Natural killer cell (primary cell): Measurements from ENCODE around the gene CLNS1A. TPM values are rescaled to one million over a fixed set of nuclear protein-coding genes. Genes with fewer than 3 reads are reported as not detected.

Source experiments
- ATAC-seq, 3 donors: fragments of 150-1000 bp in 2 of 3; fragments of 200-7000 bp in 1 of 3; cut with Tn5 transposase; 1 replicate in 1 of 3; 2 replicates in 2 of 3; pipeline ENCODE4 v1.10.0; 2021; ENCODE audit warnings: mild to moderate bottlenecking in 2 of 3, moderate library complexity in 2 of 3
- DNase-seq, 2 donors: peaks; one replicate each; pipeline versions ENCODE4 v3.0.0 to v3.0.0-alpha.2; 2013 to 2021; ENCODE audit warnings: mixed read lengths in 1 of 2
- H3K27ac ChIP-seq: one replicate; pipeline ENCODE4 v1.5.1; 2013; ENCODE audit warnings: mild to moderate bottlenecking, low read length
- H3K27me3 ChIP-seq: one replicate; pipeline ENCODE4 v1.6.1; 2013; ENCODE audit warnings: low read length; ENCODE audit not compliant: control insufficient read depth, insufficient read depth
- H3K36me3 ChIP-seq: one replicate; pipeline ENCODE4 v1.6.1; 2013; ENCODE audit warnings: low read length; ENCODE audit not compliant: control insufficient read depth, insufficient read depth
- H3K4me1 ChIP-seq: one replicate; pipeline ENCODE4 v1.6.1; 2013; ENCODE audit warnings: low read length; ENCODE audit not compliant: control insufficient read depth, insufficient read depth
- H3K4me3 ChIP-seq: one replicate; pipeline ENCODE4 v1.5.1; 2013; ENCODE audit warnings: low read length
- H3K9me3 ChIP-seq: one replicate; pipeline ENCODE4 v1.6.1; 2013; ENCODE audit warnings: low read length; ENCODE audit not compliant: control insufficient read depth, insufficient read depth
- H3K27ac Mint-ChIP-seq, 2 donors: one replicate each; pipeline ENCODE4 v1.8.0; 2022; ENCODE audit warnings: mild to moderate bottlenecking in 2 of 2, mixed read lengths in 2 of 2, moderate library complexity in 1 of 2
- H3K27me3 Mint-ChIP-seq, 2 donors: one replicate each; pipeline ENCODE4 v1.8.0; 2022; ENCODE audit warnings: low read depth in 2 of 2, mixed read lengths in 2 of 2
- H3K36me3 Mint-ChIP-seq: one replicate; pipeline ENCODE4 v1.8.0; 2022; ENCODE audit warnings: mixed read lengths
- H3K4me1 Mint-ChIP-seq, 2 donors: one replicate each; pipeline ENCODE4 v1.8.0; 2022; ENCODE audit warnings: mixed read lengths in 2 of 2
- H3K4me3 Mint-ChIP-seq: one replicate; pipeline ENCODE4 v1.8.0; 2022; ENCODE audit warnings: mild to moderate bottlenecking, moderate library complexity, mixed read lengths
- H3K9me3 Mint-ChIP-seq, 2 donors: one replicate each; pipeline ENCODE4 v1.8.0; 2022; ENCODE audit warnings: mixed read lengths in 2 of 2
- WGBS: methylation state at CpG from one replicate; pipeline ENCODE4 v1.1.7; 2013; ENCODE audit warnings: missing lambda C conversion rate; ENCODE audit not compliant: insufficient coverage; 5-methylcytosine and 5-hydroxymethylcytosine counted together
- intact Hi-C: fragments of 100-400 bp; cut with micrococcal nuclease; formaldehyde crosslinking; loops from one replicate; pipeline ENCODE4 v1.14.2; 2022
- total RNA-seq, 4 donors: library from RNA; stranded (reverse); fragments of 120-200 nt in 1 of 4; gene quantifications; one replicate each; pipeline versions ENCODE4 v1.2.3 to v1.2.4, GENCODE V29; 2013 to 2022
- TF ChIP-seq, protein P1 (sequence below): fragments of 200-600 bp; IDR thresholded peaks from one replicate; pipeline ENCODE4 v1.8.0; 2022; ENCODE audit warnings: antibody characterized with exemption

CLNS1A gene
- total RNA-seq, 3 donors from 2014 or later (not counting 1 experiment from before 2014, with no cell fraction given) = 48.6 to 58.2 (median 57.6) TPM

DNA sequence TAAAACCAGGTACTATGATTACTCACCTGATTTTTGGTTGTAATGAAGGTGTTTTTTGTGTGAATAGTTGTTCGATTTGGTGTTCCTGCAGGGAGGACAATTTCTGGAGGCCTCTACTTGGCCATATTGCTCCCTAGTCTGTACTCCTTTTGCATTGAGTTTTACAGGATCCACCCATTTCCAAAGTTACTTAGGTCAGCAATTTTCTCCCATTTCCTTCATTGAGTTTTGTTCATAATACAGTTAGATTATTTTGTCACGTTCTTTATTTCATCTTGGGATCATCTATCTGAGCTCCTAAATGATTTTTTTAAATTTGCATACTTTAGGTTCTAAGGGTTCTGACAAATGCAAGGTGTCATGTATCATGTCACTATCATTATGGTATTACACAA is 67.9 kb downstream of the CLNS1A start:
- DNase-seq (no peak), ATAC-seq (no peak)
- Histone ChIP-seq H3K4me3 (no peak overlapping the region), H3K4me1 (no peaks in the 10 kb centered on the region), H3K36me3 (no peaks in the 10 kb centered on the region), H3K27ac (no peak overlapping the region), H3K9me3 (no peaks in the 10 kb centered on the region), H3K27me3 (no peaks in the 10 kb centered on the region)
- Mint-ChIP-seq H3K27ac (no peak overlapping the region), H3K9me3 (no peaks in the 10 kb centered on the region), H3K36me3 (no peaks in the 10 kb centered on the region), H3K4me3 (no peak overlapping the region), H3K4me1 (no peaks in the 10 kb centered on the region), H3K27me3 (peaks cover 11 to 16% of the 10 kb centered on the region in 2 donors)
- intact Hi-C loops = no loop called here
- WGBS = 100% methylated on average over 1 of the region's 2 CpGs
- TF ChIP-seq, protein P1, sequence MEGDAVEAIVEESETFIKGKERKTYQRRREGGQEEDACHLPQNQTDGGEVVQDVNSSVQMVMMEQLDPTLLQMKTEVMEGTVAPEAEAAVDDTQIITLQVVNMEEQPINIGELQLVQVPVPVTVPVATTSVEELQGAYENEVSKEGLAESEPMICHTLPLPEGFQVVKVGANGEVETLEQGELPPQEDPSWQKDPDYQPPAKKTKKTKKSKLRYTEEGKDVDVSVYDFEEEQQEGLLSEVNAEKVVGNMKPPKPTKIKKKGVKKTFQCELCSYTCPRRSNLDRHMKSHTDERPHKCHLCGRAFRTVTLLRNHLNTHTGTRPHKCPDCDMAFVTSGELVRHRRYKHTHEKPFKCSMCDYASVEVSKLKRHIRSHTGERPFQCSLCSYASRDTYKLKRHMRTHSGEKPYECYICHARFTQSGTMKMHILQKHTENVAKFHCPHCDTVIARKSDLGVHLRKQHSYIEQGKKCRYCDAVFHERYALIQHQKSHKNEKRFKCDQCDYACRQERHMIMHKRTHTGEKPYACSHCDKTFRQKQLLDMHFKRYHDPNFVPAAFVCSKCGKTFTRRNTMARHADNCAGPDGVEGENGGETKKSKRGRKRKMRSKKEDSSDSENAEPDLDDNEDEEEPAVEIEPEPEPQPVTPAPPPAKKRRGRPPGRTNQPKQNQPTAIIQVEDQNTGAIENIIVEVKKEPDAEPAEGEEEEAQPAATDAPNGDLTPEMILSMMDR = no peak

DNA sequence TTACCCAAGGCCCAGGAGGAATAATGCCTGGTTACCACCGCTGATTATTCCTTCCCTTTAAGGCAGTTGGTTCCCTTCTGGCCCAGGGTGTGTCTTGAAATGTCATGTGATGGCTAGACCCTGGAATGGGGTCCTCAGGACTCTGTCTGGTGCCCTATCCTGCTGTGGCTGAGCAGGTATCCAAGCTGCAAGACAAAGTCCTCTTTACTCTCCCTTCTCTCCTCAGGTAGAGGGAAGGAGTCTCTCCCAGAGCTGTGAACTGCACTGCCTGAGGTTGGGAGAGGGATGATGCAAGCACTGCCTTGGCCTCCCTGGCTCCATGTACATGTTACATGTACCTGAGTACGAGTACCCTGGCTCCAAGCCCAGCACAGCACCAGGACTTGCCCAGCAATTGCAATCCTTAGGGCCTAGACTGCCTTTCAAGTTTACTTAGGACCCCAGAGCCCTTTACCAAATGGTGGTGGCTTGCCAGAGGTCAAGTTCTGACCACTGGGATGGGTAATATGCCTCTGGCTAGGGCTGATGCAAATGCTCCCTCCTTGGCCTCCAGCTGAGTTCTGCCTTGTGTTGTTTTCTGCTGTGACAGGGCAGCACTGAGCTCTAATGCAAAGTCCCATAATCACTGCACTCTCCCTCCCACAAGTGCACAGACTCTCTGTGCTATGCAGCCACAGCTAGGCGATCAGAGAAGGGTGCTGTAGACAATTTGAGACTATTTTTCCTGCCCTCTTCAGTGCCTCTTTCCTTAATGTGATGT is 68.5 kb downstream of the CLNS1A start:
- Histone ChIP-seq H3K4me1 (no peaks in the 10 kb centered on the region), H3K4me3 (no peak overlapping the region), H3K9me3 (no peaks in the 10 kb centered on the region), H3K36me3 (no peaks in the 10 kb centered on the region), H3K27me3 (no peaks in the 10 kb centered on the region), H3K27ac (no peak overlapping the region)
- Mint-ChIP-seq H3K27me3 (peaks cover 14 to 22% of the 10 kb centered on the region in 2 donors), H3K9me3 (no peaks in the 10 kb centered on the region), H3K36me3 (no peaks in the 10 kb centered on the region), H3K4me1 (no peaks in the 10 kb centered on the region), H3K27ac (no peak overlapping the region), H3K4me3 (no peak overlapping the region)
- intact Hi-C loops = no loop called here
- 89% methylated on average over 3 of the region's 3 CpGs for WGBS
- TF ChIP-seq, protein P1 = no peak
- no peak for ATAC-seq
- no peak for DNase-seq

DNA sequence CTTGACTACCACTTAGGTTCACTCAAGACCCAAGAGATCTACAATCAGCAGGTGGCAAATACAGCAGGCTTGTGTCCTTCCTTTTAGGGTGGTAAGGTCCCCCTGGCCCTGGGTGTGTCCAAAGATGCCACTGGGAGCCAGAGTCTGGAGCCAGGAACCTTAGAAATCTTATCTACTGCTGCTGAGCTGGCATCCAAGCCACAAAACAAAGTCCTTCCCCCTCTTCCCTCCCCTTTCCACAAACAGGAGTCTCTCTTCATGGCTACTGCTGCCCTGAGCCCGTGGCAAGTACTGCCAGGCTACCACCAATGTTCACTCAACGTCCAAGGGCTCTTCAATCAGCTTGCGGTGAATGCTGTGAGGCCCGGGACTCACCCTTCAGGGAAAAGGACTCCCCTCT is 69.3 kb downstream of the CLNS1A start:
- Histone ChIP-seq H3K27ac (no peak overlapping the region), H3K9me3 (no peaks in the 10 kb centered on the region), H3K4me3 (no peak overlapping the region), H3K36me3 (no peaks in the 10 kb centered on the region), H3K4me1 (no peaks in the 10 kb centered on the region), H3K27me3 (no peaks in the 10 kb centered on the region)
- Mint-ChIP-seq H3K4me1 (no peaks in the 10 kb centered on the region), H3K27ac (no peak overlapping the region), H3K4me3 (no peak overlapping the region), H3K36me3 (no peaks in the 10 kb centered on the region), H3K27me3 (peaks cover 14 to 29% of the 10 kb centered on the region in 2 donors), H3K9me3 (no peaks in the 10 kb centered on the region)
- TF ChIP-seq, protein P1 = no peak
- DNase-seq (no peak), ATAC-seq (no peak)
- intact Hi-C loops = no loop called here
- 82% methylated on average over 4 of the region's 4 CpGs for WGBS

Other genes with a start within 250 kb of the CLNS1A start
- 10 to 100 TPM; 18.8 to 27.3 (median 20.4) TPM for gene PAK1, start 163.7 kb downstream of the CLNS1A start, total RNA-seq
- under 1 TPM; 0.21 to 0.55 (median 0.50) TPM for gene AQP11, start 47.8 kb downstream of the CLNS1A start, total RNA-seq
- 100 to 1,000 TPM in 2 of 3 donors, 10 to 100 TPM in 1; 87.3 to 119 (median 110) TPM for gene RSF1, start 182.9 kb upstream of the CLNS1A start, total RNA-seq
- 1 to 10 TPM; 4.8 to 5.7 (median 5.4) TPM for gene AAMDC, start 183.3 kb upstream of the CLNS1A start, total RNA-seq